Measurements from ENCODE around the gene TATDN3.
"Not testable (repeated sequence)": the region's sequence is repeated elsewhere in the genome, so short reads cannot be mapped to it uniquely, and the experiment has no call there.

Gene TATDN3

GRCh38 chr1:212860713-212861581 is 69.3 kb downstream of the TATDN3 start:
- H3K4me3 ChIP-seq (ENCODE audit: low read length), result no peak overlapping the region
- 0 out of 2 replicates have a peak, but pooled peaks cover 3% of the 10 kb centered on the region for H3K36me3 ChIP-seq (replicated peaks; ENCODE audit: insufficient read depth, low read length)
- H2AFZ ChIP-seq (ENCODE audit: low read length), result no peak overlapping the region
- DNase-seq, result no peak
- TF ChIP-seq EZH2 (optimal IDR thresholded peaks at IDR 0.05; ENCODE audit: low read depth, low read length) (no peak), CTCF (IDR thresholded peaks at IDR 0.05; ENCODE audit: low read length) (no peak), EZH2phosphoT487 (IDR thresholded peaks at IDR 0.05; ENCODE audit: low read length) (no peak)
- no peaks in the 10 kb centered on the region for H3K9me3 ChIP-seq (replicated peaks; ENCODE audit: insufficient read depth, low read length)
- no peak overlapping the region for H3K9ac ChIP-seq (ENCODE audit: low read length)
- no peaks in the 10 kb centered on the region for H4K20me1 ChIP-seq (ENCODE audit: insufficient read depth, low read length)
- peaks cover 47% of the 10 kb centered on the region for H3K79me2 ChIP-seq (ENCODE audit: low read length)
- no peak overlapping the region for H3K27ac ChIP-seq (ENCODE audit: low read length)
- H3K9me2 ChIP-seq (replicated peaks; ENCODE audit: insufficient read depth, low read length), result no peaks in the 10 kb centered on the region
- no peaks in the 10 kb centered on the region for H3K27me3 ChIP-seq (replicated peaks; ENCODE audit: insufficient read depth, low read length)
- H3K4me1 ChIP-seq (ENCODE audit: low read length), result peaks cover 14% of the 10 kb centered on the region
- peak overlapping the region; percentile 39 for H3K4me2 ChIP-seq (ENCODE audit: low read depth, low read length)
- H3F3A ChIP-seq (ENCODE audit: insufficient read depth, low read length), result peaks cover 12% of the 10 kb centered on the region; the same call in 1 of the 2 replicates

GRCh38 chr1:212862111-212862690 is 70.5 kb downstream of the TATDN3 start:
- Histone ChIP-seq H3K27me3 (replicated peaks; ENCODE audit: insufficient read depth, low read length) (no peaks in the 10 kb centered on the region), H3K9me3 (replicated peaks; ENCODE audit: insufficient read depth, low read length) (no peaks in the 10 kb centered on the region), H3K4me3 (ENCODE audit: low read length) (no peak overlapping the region), H2AFZ (ENCODE audit: low read length) (no peak overlapping the region), H3K9ac (ENCODE audit: low read length) (no peak overlapping the region), H3K79me2 (ENCODE audit: low read length) (peaks cover 40% of the 10 kb centered on the region), H3K9me2 (replicated peaks; ENCODE audit: insufficient read depth, low read length) (no peaks in the 10 kb centered on the region), H3K36me3 (replicated peaks; ENCODE audit: insufficient read depth, low read length) (0 out of 2 replicates have a peak, but pooled peaks cover 3% of the 10 kb centered on the region), H3F3A (ENCODE audit: insufficient read depth, low read length) (peaks cover 11% of the 10 kb centered on the region; the same call in 1 of the 2 replicates), H3K4me1 (ENCODE audit: low read length) (peaks cover 9% of the 10 kb centered on the region), H3K4me2 (ENCODE audit: low read depth, low read length) (no peak overlapping the region), H4K20me1 (ENCODE audit: insufficient read depth, low read length) (no peaks in the 10 kb centered on the region), H3K27ac (ENCODE audit: low read length) (no peak overlapping the region)
- no peak for DNase-seq
- TF ChIP-seq EZH2phosphoT487 (IDR thresholded peaks at IDR 0.05; ENCODE audit: low read length), result no peak

GRCh38 chr1:212863345-212863744 is 71.7 kb downstream of the TATDN3 start:
- not testable (repeated sequence) for H2AFZ ChIP-seq (ENCODE audit: low read length); H3K27me3 ChIP-seq (replicated peaks; ENCODE audit: insufficient read depth, low read length); DNase-seq; H3K9me3 ChIP-seq (replicated peaks; ENCODE audit: insufficient read depth, low read length); H3K36me3 ChIP-seq (replicated peaks; ENCODE audit: insufficient read depth, low read length); H3K9me2 ChIP-seq (replicated peaks; ENCODE audit: insufficient read depth, low read length); H3F3A ChIP-seq (ENCODE audit: insufficient read depth, low read length); H3K9ac ChIP-seq (ENCODE audit: low read length); H3K4me2 ChIP-seq (ENCODE audit: low read depth, low read length); H3K4me1 ChIP-seq (ENCODE audit: low read length); H3K27ac ChIP-seq (ENCODE audit: low read length); H4K20me1 ChIP-seq (ENCODE audit: insufficient read depth, low read length); H3K4me3 ChIP-seq (ENCODE audit: low read length)
- peaks cover 39% of the 10 kb centered on the region for H3K79me2 ChIP-seq (ENCODE audit: low read length)

DNA sequence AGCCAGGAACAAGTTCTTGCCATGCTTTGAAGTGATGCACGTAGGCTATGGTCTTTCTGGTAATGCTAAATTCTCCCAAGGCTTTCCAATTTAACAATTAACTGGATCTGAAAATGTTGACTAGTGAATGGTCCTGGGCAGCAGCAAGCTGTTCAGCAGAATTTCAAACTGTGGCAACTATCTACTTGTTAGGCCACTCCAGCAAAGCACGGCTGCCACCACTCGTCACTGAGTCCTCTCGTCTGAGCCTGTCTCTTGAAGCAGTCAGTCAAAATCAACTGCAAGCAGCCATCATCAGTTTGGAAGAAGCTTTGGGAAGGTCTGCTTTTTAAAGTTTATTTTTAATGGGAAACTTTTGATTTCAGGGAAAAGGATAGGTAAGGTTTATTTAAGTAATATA is 72.5 kb downstream of the TATDN3 start:
- no peak for DNase-seq
- H2AFZ ChIP-seq (ENCODE audit: low read length), result no peak overlapping the region
- H3F3A ChIP-seq (ENCODE audit: insufficient read depth, low read length), result 0 out of 2 replicates have a peak, but pooled peaks cover 6% of the 10 kb centered on the region
- H3K27me3 ChIP-seq (replicated peaks; ENCODE audit: insufficient read depth, low read length), result no peaks in the 10 kb centered on the region
- TF ChIP-seq EZH2phosphoT487 (IDR thresholded peaks at IDR 0.05; ENCODE audit: low read length) (no peak), EZH2 (optimal IDR thresholded peaks at IDR 0.05; ENCODE audit: low read depth, low read length) (no peak), CTCF (IDR thresholded peaks at IDR 0.05; ENCODE audit: low read length) (no peak)
- no peak overlapping the region for H3K27ac ChIP-seq (ENCODE audit: low read length)
- no peak overlapping the region for H3K4me3 ChIP-seq (ENCODE audit: low read length)
- H3K9me3 ChIP-seq (replicated peaks; ENCODE audit: insufficient read depth, low read length), result no peaks in the 10 kb centered on the region
- no peak overlapping the region for H3K9ac ChIP-seq (ENCODE audit: low read length)
- no peak overlapping the region for H3K4me2 ChIP-seq (ENCODE audit: low read depth, low read length)
- 0 out of 2 replicates have a peak, but pooled peaks cover 3% of the 10 kb centered on the region for H3K36me3 ChIP-seq (replicated peaks; ENCODE audit: insufficient read depth, low read length)
- no peaks in the 10 kb centered on the region for H4K20me1 ChIP-seq (ENCODE audit: insufficient read depth, low read length)
- no peaks in the 10 kb centered on the region for H3K9me2 ChIP-seq (replicated peaks; ENCODE audit: insufficient read depth, low read length)
- H3K79me2 ChIP-seq (ENCODE audit: low read length), result peaks cover 30% of the 10 kb centered on the region
- peaks cover 5% of the 10 kb centered on the region for H3K4me1 ChIP-seq (ENCODE audit: low read length)

All from MM.1S (cell line).